DMS153 (cell line): Measurements from ENCODE around the gene ZSCAN5A.
"Not testable (repeated sequence)": the region's sequence is repeated elsewhere in the genome, so short reads cannot be mapped to it uniquely, and the experiment has no call there.

Experiments used
- DNase-seq: peaks from one replicate; lab custom pipeline; 2025; lab: John Stamatoyannopoulos, UW

Gene ZSCAN5A

GRCh38 chr19:56315077-56315828 is 614 bp upstream of the ZSCAN5A start:
- peak; percentile 96 for DNase-seq

GRCh38 chr19:56314018-56314380 is 640 bp downstream of the ZSCAN5A start:
- DNase-seq = peak; percentile 61

- DNase-seq = no peak
Measured at GRCh38 chr19:56312787-56313657, 1.6 kb downstream of the ZSCAN5A start.

GRCh38 chr19:56312342-56312741 is 2.3 kb downstream of the ZSCAN5A start:
- DNase-seq = no peak

- no peak for DNase-seq
Measured at GRCh38 chr19:56310462-56310861, 4.2 kb downstream of the ZSCAN5A start.

- no peak for DNase-seq
Measured at GRCh38 chr19:56309511-56310185, 5.0 kb downstream of the ZSCAN5A start.

GRCh38 chr19:56308792-56309191 is 5.8 kb downstream of the ZSCAN5A start:
- DNase-seq = no peak

GRCh38 chr19:56307062-56307461 is 7.6 kb downstream of the ZSCAN5A start:
- DNase-seq = not testable (repeated sequence)

GRCh38 chr19:56306016-56306415 is 8.6 kb downstream of the ZSCAN5A start:
- no peak for DNase-seq

- no peak for DNase-seq
Measured at GRCh38 chr19:56304243-56304642, 10.4 kb downstream of the ZSCAN5A start.

- DNase-seq = no peak
Measured at GRCh38 chr19:56301886-56302620, 12.6 kb downstream of the ZSCAN5A start.

GRCh38 chr19:56301155-56301554 is 13.5 kb downstream of the ZSCAN5A start:
- no peak for DNase-seq

- DNase-seq = no peak
Measured at GRCh38 chr19:56299688-56300087, 15.0 kb downstream of the ZSCAN5A start.

GRCh38 chr19:56297010-56297409 is 17.6 kb downstream of the ZSCAN5A start:
- DNase-seq = no peak

- DNase-seq = no peak
Measured at GRCh38 chr19:56295531-56296455, 18.8 kb downstream of the ZSCAN5A start.

- peak; percentile 51 for DNase-seq
Measured at GRCh38 chr19:56294549-56294948, 20.1 kb downstream of the ZSCAN5A start.

GRCh38 chr19:56291867-56292266 is 22.8 kb downstream of the ZSCAN5A start:
- DNase-seq = no peak

GRCh38 chr19:56290104-56290503 is 24.5 kb downstream of the ZSCAN5A start:
- no peak for DNase-seq

- no peak for DNase-seq
Measured at GRCh38 chr19:56284746-56285145, 29.9 kb downstream of the ZSCAN5A start.

GRCh38 chr19:56282809-56283208 is 31.8 kb downstream of the ZSCAN5A start:
- DNase-seq = no peak

GRCh38 chr19:56273563-56274117 is 41.0 kb downstream of the ZSCAN5A start:
- DNase-seq = no peak
